ENCODE data around the gene HDAC4. TPM values are rescaled to one million over a fixed set of nuclear protein-coding genes. Genes with fewer than 3 reads are reported as not detected.

HDAC4 gene
- polyA plus RNA-seq, 1 experiment = 8.9 TPM

- ChIA-PET CTCF (interaction anchor here (1.0 kb wide), 1 partner anchor 174 kb away, joined by 3 read pairs; no protein-coding TSS in a partner anchor), POLR2A (no interaction called here)
- H3K9me3 ChIP-seq (ENCODE audit: control insufficient read depth, insufficient read depth, low read length) = no peaks in the 10 kb centered on the region
- no peak for DNase-seq (ENCODE audit: low read depth, low spot score)
- no peak overlapping the region for H3K4me3 ChIP-seq (ENCODE audit: low read depth, low read length)
- no peaks in the 10 kb centered on the region for H3K27me3 ChIP-seq (ENCODE audit: control insufficient read depth, insufficient read depth, low read length)
- no peak overlapping the region for H3K27ac ChIP-seq (ENCODE audit: low read depth, low read length)
- TF ChIP-seq, protein P1, sequence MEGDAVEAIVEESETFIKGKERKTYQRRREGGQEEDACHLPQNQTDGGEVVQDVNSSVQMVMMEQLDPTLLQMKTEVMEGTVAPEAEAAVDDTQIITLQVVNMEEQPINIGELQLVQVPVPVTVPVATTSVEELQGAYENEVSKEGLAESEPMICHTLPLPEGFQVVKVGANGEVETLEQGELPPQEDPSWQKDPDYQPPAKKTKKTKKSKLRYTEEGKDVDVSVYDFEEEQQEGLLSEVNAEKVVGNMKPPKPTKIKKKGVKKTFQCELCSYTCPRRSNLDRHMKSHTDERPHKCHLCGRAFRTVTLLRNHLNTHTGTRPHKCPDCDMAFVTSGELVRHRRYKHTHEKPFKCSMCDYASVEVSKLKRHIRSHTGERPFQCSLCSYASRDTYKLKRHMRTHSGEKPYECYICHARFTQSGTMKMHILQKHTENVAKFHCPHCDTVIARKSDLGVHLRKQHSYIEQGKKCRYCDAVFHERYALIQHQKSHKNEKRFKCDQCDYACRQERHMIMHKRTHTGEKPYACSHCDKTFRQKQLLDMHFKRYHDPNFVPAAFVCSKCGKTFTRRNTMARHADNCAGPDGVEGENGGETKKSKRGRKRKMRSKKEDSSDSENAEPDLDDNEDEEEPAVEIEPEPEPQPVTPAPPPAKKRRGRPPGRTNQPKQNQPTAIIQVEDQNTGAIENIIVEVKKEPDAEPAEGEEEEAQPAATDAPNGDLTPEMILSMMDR (IDR thresholded peaks at IDR 0.05; ENCODE audit: low read depth, low read length) = no peak
Observed at GRCh38 chr2:239136203-239136602, 264.6 kb downstream of the HDAC4 start.

GRCh38 chr2:239135531-239135930 lies 265.3 kb downstream of the HDAC4 start:
- TF ChIP-seq, protein P1 (IDR thresholded peaks at IDR 0.05; ENCODE audit: low read depth, low read length) = no peak
- CTCF ChIA-PET = interaction anchor here (1.0 kb wide), 1 partner anchor 175 kb away, joined by 3 read pairs; no protein-coding TSS in a partner anchor
- H3K27me3 ChIP-seq (ENCODE audit: control insufficient read depth, insufficient read depth, low read length) = no peaks in the 10 kb centered on the region
- POLR2A ChIA-PET = no interaction called here
- H3K9me3 ChIP-seq (ENCODE audit: control insufficient read depth, insufficient read depth, low read length) = no peaks in the 10 kb centered on the region
- no peak for DNase-seq (ENCODE audit: low read depth, low spot score)
- no peak overlapping the region for H3K4me3 ChIP-seq (ENCODE audit: low read depth, low read length)
- H3K27ac ChIP-seq (ENCODE audit: low read depth, low read length) = no peak overlapping the region

DNA sequence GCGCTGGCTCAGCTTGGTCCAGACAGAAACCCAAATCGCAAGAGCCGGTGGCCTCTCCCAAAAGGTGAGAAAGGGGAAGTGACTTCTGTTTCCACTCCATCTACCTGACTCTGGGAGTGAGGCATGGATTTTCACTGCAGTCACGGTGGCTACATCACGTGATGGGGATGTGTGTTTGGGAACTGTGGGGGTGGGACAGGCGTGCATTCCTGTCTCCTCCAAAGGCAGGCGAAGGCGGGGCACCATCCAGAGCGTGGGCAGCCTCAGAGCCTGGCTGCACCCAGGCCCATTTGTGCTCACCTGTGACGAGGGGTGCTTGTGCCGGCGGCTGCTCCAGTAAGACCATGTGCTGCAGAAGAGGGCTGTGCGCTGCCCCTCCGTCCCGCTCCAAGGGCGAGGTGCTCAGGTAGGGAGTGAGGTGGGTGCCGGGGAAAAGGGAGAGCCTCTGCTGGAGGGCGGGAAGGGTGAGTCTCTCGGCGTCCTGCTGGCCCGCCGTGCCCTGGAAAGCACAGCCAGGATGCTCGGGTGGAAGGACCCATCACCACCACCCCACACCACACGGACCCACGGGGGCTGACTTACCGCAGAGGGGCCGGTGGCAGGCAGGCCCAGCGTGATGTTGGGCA lies 266.8 kb downstream of the HDAC4 start:
- TF ChIP-seq, protein P1 (IDR thresholded peaks at IDR 0.05; ENCODE audit: low read depth, low read length) = no peak
- no peak overlapping the region for H3K4me3 ChIP-seq (ENCODE audit: low read depth, low read length)
- no peaks in the 10 kb centered on the region for H3K27me3 ChIP-seq (ENCODE audit: control insufficient read depth, insufficient read depth, low read length)
- H3K27ac ChIP-seq (ENCODE audit: low read depth, low read length) = no peak overlapping the region
- H3K9me3 ChIP-seq (ENCODE audit: control insufficient read depth, insufficient read depth, low read length) = no peaks in the 10 kb centered on the region; the same call in 1 of the 2 replicates
- no peak for DNase-seq (ENCODE audit: low read depth, low spot score)
- CTCF ChIA-PET = no interaction called here
- POLR2A ChIA-PET = no interaction called here

GRCh38 chr2:239132786-239133185 lies 268.0 kb downstream of the HDAC4 start:
- POLR2A ChIA-PET = no interaction called here
- DNase-seq (ENCODE audit: low read depth, low spot score) = no peak
- CTCF ChIA-PET = interaction anchor here (0.7 kb wide), 1 partner anchor 11 kb away, joined by 3 read pairs; no protein-coding TSS in a partner anchor
- H3K9me3 ChIP-seq (ENCODE audit: control insufficient read depth, insufficient read depth, low read length) = no peaks in the 10 kb centered on the region; the same call in 1 of the 2 replicates
- no peak overlapping the region for H3K27ac ChIP-seq (ENCODE audit: low read depth, low read length)
- TF ChIP-seq, protein P1 (IDR thresholded peaks at IDR 0.05; ENCODE audit: low read depth, low read length) = no peak
- no peaks in the 10 kb centered on the region for H3K27me3 ChIP-seq (ENCODE audit: control insufficient read depth, insufficient read depth, low read length)
- H3K4me3 ChIP-seq (ENCODE audit: low read depth, low read length) = no peak overlapping the region

- ChIA-PET POLR2A (interaction anchor here (0.6 kb wide), 1 partner anchor 974 kb away, joined by 10 read pairs; no protein-coding TSS in a partner anchor), CTCF (interaction anchor here (0.7 kb wide), 1 partner anchor 12 kb away, joined by 3 read pairs; no protein-coding TSS in a partner anchor)
- Histone ChIP-seq H3K9me3 (ENCODE audit: control insufficient read depth, insufficient read depth, low read length) (no peaks in the 10 kb centered on the region; the same call in 1 of the 2 replicates), H3K27me3 (ENCODE audit: control insufficient read depth, insufficient read depth, low read length) (no peaks in the 10 kb centered on the region), H3K27ac (ENCODE audit: low read depth, low read length) (no peak overlapping the region), H3K4me3 (ENCODE audit: low read depth, low read length) (no peak overlapping the region)
- no peak for DNase-seq (ENCODE audit: low read depth, low spot score)
- TF ChIP-seq, protein P1 (IDR thresholded peaks at IDR 0.05; ENCODE audit: low read depth, low read length) = no peak
Observed at GRCh38 chr2:239132156-239132709, 268.6 kb downstream of the HDAC4 start.

Measured in AG04450 (cell line).